Esophagus squamous epithelium (tissue), 4 donors: ENCODE measurements around the gene DNASE1L3.

ENCODE experiments used
- CTCF ChIP-seq, 6 experiments: fragments of 450-650 bp in 4 of 6; fragments of 200-600 bp in 2 of 6; sonication (generic) in 2 of 6; IDR thresholded peaks; one replicate each; pipeline ENCODE4 v1.5.1; 2016 to 2019; ENCODE audit warnings: antibody characterized with exemption in 6 of 6, mild to moderate bottlenecking in 4 of 6, moderate library complexity in 4 of 6
- POLR2A ChIP-seq, 4 donors: fragments of 450-650 bp; IDR thresholded peaks; one replicate each; pipeline ENCODE4 v1.6.1; 2017; ENCODE audit warnings: antibody characterized with exemption in 4 of 4, mild to moderate bottlenecking in 4 of 4, moderate library complexity in 3 of 4

GRCh38 chr3:58237941-58238681, 27.3 kb upstream of the DNASE1L3 start:
- TF ChIP-seq CTCF (IDR thresholded peaks at IDR 0.05) = no peak
- TF ChIP-seq POLR2A (IDR thresholded peaks at IDR 0.05) = no peak
